HEK293 (cell line): ENCODE measurements around the gene ACRBP.

Source experiments
- CTCF ChIA-PET: fragments of 350-600 bp; formaldehyde crosslinking; extraction: SDS; loops from one replicate; lab custom pipeline; 2021; ENCODE audit warnings: antibody characterized with exemption; lab: Yijun Ruan, JAX
- POLR2A ChIA-PET: fragments of 300-600 bp; formaldehyde crosslinking; extraction: SDS; loops from one replicate; lab custom pipeline; 2020; ENCODE audit warnings: antibody characterized with exemption, inconsistent platforms; lab: Yijun Ruan, JAX
- H3K27ac ChIP-seq: fragments of 200-500 bp; sonication (Bioruptor generic); 2 replicates; pipeline ENCODE4 v1.5.1; 2014; ENCODE audit warnings: low read depth, low read length, control low read depth, inconsistent platforms; ENCODE audit errors: extremely low read depth
- H3K36me3 ChIP-seq, 2 experiments: fragments of 200-500 bp in 1 of 2; sonication (Bioruptor generic) in 1 of 2; 1 replicate in 1 of 2; 2 replicates in 1 of 2; pipeline ENCODE4 v1.5.1; 2014 to 2017; ENCODE audit warnings: inconsistent platforms in 2 of 2, low read length in 2 of 2; ENCODE audit not compliant: control insufficient read depth in 2 of 2, insufficient read depth in 1 of 2
- H3K4me1 ChIP-seq: fragments of 200-500 bp; sonication (Bioruptor generic); 2 replicates; pipeline ENCODE4 v1.5.1; 2014; ENCODE audit warnings: mild to moderate bottlenecking, low read length, inconsistent platforms; ENCODE audit not compliant: control insufficient read depth, insufficient read depth
- H3K4me3 ChIP-seq: 2 replicates; pipeline ENCODE4 v1.5.1; 2011; ENCODE audit warnings: low read depth, mild to moderate bottlenecking, control low read depth, low read length, moderate library complexity
- H3K9me3 ChIP-seq: fragments of 200-500 bp; sonication (Bioruptor generic); 2 replicates; pipeline ENCODE4 v1.5.1; 2014; ENCODE audit warnings: low read depth, low read length, inconsistent platforms; ENCODE audit not compliant: control insufficient read depth, insufficient read depth
- MYNN ChIP-seq: fragments of 450-650 bp; formaldehyde crosslinking; IDR thresholded peaks from 2 replicates; pipeline ENCODE4 v1.5.1; 2016; ENCODE audit warnings: missing biosample characterization, missing genetic modification characterization, borderline replicate concordance
- PRDM1 ChIP-seq: fragments of 450-650 bp; formaldehyde crosslinking; IDR thresholded peaks from 2 replicates; pipeline ENCODE4; 2016; ENCODE audit warnings: missing biosample characterization, missing genetic modification characterization
- REPIN1 ChIP-seq: fragments of 450-650 bp; formaldehyde crosslinking; IDR thresholded peaks from 2 replicates; pipeline ENCODE4 v1.5.1; 2017; ENCODE audit warnings: missing biosample characterization, missing genetic modification characterization, low read depth
- YY1 ChIP-seq: fragments of 450-650 bp; formaldehyde crosslinking; IDR thresholded peaks from 2 replicates; pipeline ENCODE4 v1.5.1; 2018; ENCODE audit warnings: missing biosample characterization, missing genetic modification characterization
- ZBTB48 ChIP-seq: fragments of 450-650 bp; formaldehyde crosslinking; IDR thresholded peaks from 2 replicates; pipeline ENCODE4 v1.5.1; 2016; ENCODE audit warnings: missing biosample characterization, missing genetic modification characterization
- ZNF157 ChIP-seq: fragments of 450-650 bp; formaldehyde crosslinking; IDR thresholded peaks from 2 replicates; pipeline ENCODE4 v1.5.1; 2016; ENCODE audit warnings: missing biosample characterization, missing genetic modification characterization
- ZNF16 ChIP-seq: fragments of 450-650 bp; formaldehyde crosslinking; IDR thresholded peaks from 2 replicates; pipeline ENCODE4 v1.5.1; 2016; ENCODE audit warnings: low read depth, missing biosample characterization, missing genetic modification characterization
- ZNF174 ChIP-seq: fragments of 450-650 bp; formaldehyde crosslinking; IDR thresholded peaks from 2 replicates; pipeline ENCODE4 v1.5.0; 2017; ENCODE audit warnings: missing biosample characterization, mild to moderate bottlenecking, missing genetic modification characterization
- ZNF19 ChIP-seq: fragments of 450-650 bp; formaldehyde crosslinking; IDR thresholded peaks from 2 replicates; pipeline ENCODE4; 2016; ENCODE audit warnings: missing biosample characterization, missing genetic modification characterization, low read depth
- ZNF223 ChIP-seq: fragments of 450-650 bp; formaldehyde crosslinking; IDR thresholded peaks from 2 replicates; pipeline ENCODE4 v1.5.1; 2016; ENCODE audit warnings: missing biosample characterization, missing genetic modification characterization
- ZNF23 ChIP-seq: fragments of 450-650 bp; formaldehyde crosslinking; IDR thresholded peaks from 2 replicates; pipeline ENCODE4 v1.5.1; 2016; ENCODE audit warnings: missing biosample characterization, missing genetic modification characterization, borderline replicate concordance
- ZNF341 ChIP-seq: fragments of 450-650 bp; formaldehyde crosslinking; IDR thresholded peaks from 2 replicates; pipeline ENCODE4; 2016; ENCODE audit warnings: low read depth, missing biosample characterization, missing genetic modification characterization
- ZNF366 ChIP-seq: fragments of 450-650 bp; formaldehyde crosslinking; conservative IDR thresholded peaks from 2 replicates; pipeline ENCODE4 v1.5.1; 2016; ENCODE audit warnings: missing biosample characterization, missing genetic modification characterization
- ZNF610 ChIP-seq: fragments of 450-650 bp; formaldehyde crosslinking; IDR thresholded peaks from 2 replicates; pipeline ENCODE4 v1.5.1; 2016; ENCODE audit warnings: missing biosample characterization, missing genetic modification characterization, borderline replicate concordance
- ZNF677 ChIP-seq: fragments of 450-650 bp; IDR thresholded peaks from 2 replicates; pipeline ENCODE4 v1.5.0; 2018; ENCODE audit warnings: missing biosample characterization, mild to moderate bottlenecking, missing genetic modification characterization, moderate library complexity
- ZNF843 ChIP-seq: fragments of 450-650 bp; formaldehyde crosslinking; IDR thresholded peaks from 2 replicates; pipeline ENCODE4 v1.5.1; 2016; ENCODE audit warnings: missing biosample characterization, missing genetic modification characterization
- TF ChIP-seq, protein P1 (sequence below): fragments of 450-650 bp; formaldehyde crosslinking; IDR thresholded peaks from 2 replicates; pipeline ENCODE4 v1.5.1; 2016; ENCODE audit warnings: missing biosample characterization, missing genetic modification characterization

Gene ACRBP

DNA sequence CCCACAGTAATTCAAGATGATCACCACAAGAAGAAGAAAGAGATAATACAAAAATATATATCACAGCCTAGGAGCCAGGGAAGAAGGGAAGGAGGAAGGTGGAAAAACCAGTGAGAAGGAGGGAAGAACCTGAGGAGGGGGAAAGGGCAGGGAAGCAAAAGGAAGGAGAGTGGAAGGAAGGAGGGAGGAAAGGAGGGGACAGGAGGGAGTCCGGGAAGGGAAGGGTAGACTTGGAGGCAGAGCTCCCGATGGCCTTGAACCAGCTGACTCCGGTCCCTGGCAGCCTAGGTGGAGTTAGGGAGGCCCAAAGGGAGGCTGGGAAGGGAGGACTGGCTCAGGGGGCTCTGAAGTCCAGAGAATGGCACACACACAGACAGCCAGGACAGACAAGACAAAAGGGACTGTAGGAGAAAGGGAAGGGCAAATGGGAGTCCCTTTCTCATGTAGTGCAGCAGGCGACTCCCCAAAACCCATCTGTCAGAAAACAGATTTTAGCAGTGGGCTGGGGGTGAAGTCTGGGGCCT lies 46.7 kb upstream of the ACRBP start:
- CTCF ChIA-PET: no interaction called here

GRCh38 chr12:6692888-6693287 lies 45.7 kb upstream of the ACRBP start:
- Histone ChIP-seq H3K36me3 (peaks cover 0 to 24% of the 10 kb centered on the region in 2 experiments; a peak in 1 of 3 replicates), H3K27ac (no peak overlapping the region), H3K9me3 (no peaks in the 10 kb centered on the region)
- ChIA-PET POLR2A (interaction anchor here (1.0 to 2.0 kb wide), 4 partner anchors 31 to 159 kb away, joined by 3 to 7 read pairs (median 4); partner anchors contain the start of genes COPS7A and GAPDH), CTCF (interaction anchor here (0.5 to 0.7 kb wide), 3 partner anchors 11 to 336 kb away, joined by 3 to 5 read pairs (median 4); no protein-coding TSS in a partner anchor)
- TF ChIP-seq ZNF341 (tag by site-specific recombination) (peak; percentile 54), MYNN (tag by site-specific recombination) (peak; percentile 83)
- TF ChIP-seq, protein P1, sequence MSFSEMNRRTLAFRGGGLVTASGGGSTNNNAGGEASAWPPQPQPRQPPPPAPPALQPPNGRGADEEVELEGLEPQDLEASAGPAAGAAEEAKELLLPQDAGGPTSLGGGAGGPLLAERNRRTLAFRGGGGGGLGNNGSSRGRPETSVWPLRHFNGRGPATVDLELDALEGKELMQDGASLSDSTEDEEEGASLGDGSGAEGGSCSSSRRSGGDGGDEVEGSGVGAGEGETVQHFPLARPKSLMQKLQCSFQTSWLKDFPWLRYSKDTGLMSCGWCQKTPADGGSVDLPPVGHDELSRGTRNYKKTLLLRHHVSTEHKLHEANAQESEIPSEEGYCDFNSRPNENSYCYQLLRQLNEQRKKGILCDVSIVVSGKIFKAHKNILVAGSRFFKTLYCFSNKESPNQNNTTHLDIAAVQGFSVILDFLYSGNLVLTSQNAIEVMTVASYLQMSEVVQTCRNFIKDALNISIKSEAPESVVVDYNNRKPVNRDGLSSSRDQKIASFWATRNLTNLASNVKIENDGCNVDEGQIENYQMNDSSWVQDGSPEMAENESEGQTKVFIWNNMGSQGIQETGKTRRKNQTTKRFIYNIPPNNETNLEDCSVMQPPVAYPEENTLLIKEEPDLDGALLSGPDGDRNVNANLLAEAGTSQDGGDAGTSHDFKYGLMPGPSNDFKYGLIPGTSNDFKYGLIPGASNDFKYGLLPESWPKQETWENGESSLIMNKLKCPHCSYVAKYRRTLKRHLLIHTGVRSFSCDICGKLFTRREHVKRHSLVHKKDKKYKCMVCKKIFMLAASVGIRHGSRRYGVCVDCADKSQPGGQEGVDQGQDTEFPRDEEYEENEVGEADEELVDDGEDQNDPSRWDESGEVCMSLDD (tag by site-specific recombination): no peak
- TF ChIP-seq, all 188 proteins: peak for 2
- Histone ChIP-seq H3K4me1 (peaks cover 7% of the 10 kb centered on the region), H3K4me3 (no peak overlapping the region)

More for the DNA sequence above, 46.7 kb upstream of the ACRBP start:
- H3K9me3 ChIP-seq: no peaks in the 10 kb centered on the region
- H3K4me1 ChIP-seq: peaks cover 4% of the 10 kb centered on the region; the same call in 1 of the 2 replicates
- H3K27ac ChIP-seq: no peak overlapping the region
- POLR2A ChIA-PET: no interaction called here
- peaks cover 0 to 24% of the 10 kb centered on the region in 2 experiments; a peak in 1 of 3 replicates for H3K36me3 ChIP-seq
- H3K4me3 ChIP-seq: no peak overlapping the region
- TF ChIP-seq ZBTB48 (tag by site-specific recombination): 0 out of 2 replicates have a peak, but pooled peaks have one; percentile 50
- TF ChIP-seq ZNF677 (tag by site-specific recombination): no peak
- no peak for TF ChIP-seq ZNF174 (tag by site-specific recombination)
- TF ChIP-seq ZNF223 (tag by site-specific recombination): no peak
- TF ChIP-seq PRDM1 (tag by site-specific recombination): peak; percentile 83
- TF ChIP-seq ZNF610 (tag by site-specific recombination): no peak
- TF ChIP-seq ZNF366 (tag by site-specific recombination): peak; percentile 81

- TF ChIP-seq ZNF843 (tag by site-specific recombination) (no peak), REPIN1 (tag by site-specific recombination) (no peak), YY1 (no peak), ZNF157 (tag by site-specific recombination) (no peak), ZNF23 (tag by site-specific recombination) (no peak), ZNF16 (tag by site-specific recombination) (no peak), ZNF19 (tag by site-specific recombination) (no peak), ZNF610 (tag by site-specific recombination) (no peak)
- POLR2A ChIA-PET: interaction anchor here (1.0 to 2.0 kb wide), 3 partner anchors 32 to 85 kb away, joined by 3 to 8 read pairs (median 7); partner anchors contain the start of genes COPS7A and MLF2
- peaks cover 13% of the 10 kb centered on the region for H3K4me1 ChIP-seq
- CTCF ChIA-PET: interaction anchor here (0.7 to 1.1 kb wide), 2 partner anchors 42 to 131 kb away, joined by 3 read pairs; no protein-coding TSS in a partner anchor
- no peaks in the 10 kb centered on the region for H3K9me3 ChIP-seq
- no peak overlapping the region for H3K27ac ChIP-seq
- H3K4me3 ChIP-seq: no peak overlapping the region
- peaks cover under 1 to 22% of the 10 kb centered on the region in 2 experiments; a peak in 2 of 3 replicates for H3K36me3 ChIP-seq
Measured at GRCh38 chr12:6691473-6691872, 44.2 kb upstream of the ACRBP start.
